Measurements from ENCODE around the gene TSACC.

- TF ChIP-seq POLR2A (IDR thresholded peaks at IDR 0.05) = no peak
- TF ChIP-seq CTCF (IDR thresholded peaks at IDR 0.05) = no peak
These were observed 48.5 kb upstream of the TSACC start for GRCh38 chr1:156289857-156290256.

Data from thyroid gland (tissue), 4 donors.